Airway epithelial cell (primary cell): ENCODE measurements around the gene OR4C46. TPM values are rescaled to one million over a fixed set of nuclear protein-coding genes. Genes with fewer than 3 reads are reported as not detected.

Experiments
- total RNA-seq: library from RNA; depleted of rRNA; stranded (reverse); fragments of >200 nt; gene quantifications from 2 replicates; pipeline ENCODE4 v1.2.3, GENCODE V29; 2015

The OR4C46 gene
- not detected in 2 replicates for total RNA-seq

DNA sequence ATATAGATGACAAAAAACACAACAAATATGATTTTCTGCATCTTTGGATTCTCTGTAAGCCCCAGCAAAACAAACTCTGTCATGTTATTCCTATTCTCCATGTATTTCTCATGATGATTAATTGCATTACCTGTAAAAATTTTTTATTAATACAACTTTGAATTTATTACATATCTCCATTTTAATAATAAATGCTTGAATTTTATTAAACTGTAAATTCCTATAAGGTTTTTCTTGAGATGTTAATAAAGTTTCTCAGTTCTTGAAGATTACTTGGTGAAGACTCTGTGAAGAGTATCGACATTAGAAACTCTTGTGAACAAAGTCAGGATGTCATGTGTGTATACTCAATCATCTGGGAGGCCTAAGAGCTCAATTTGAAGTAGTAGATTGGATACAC is at the start of gene OR4C46:
Gene OR4C46, minus strand, starts transcription at position 101 of the 400 bp plus-strand sequence. Its CDS starts 0 bp downstream, at position 101.

Other genes starting within 250 kb of the OR4C46 start
- not detected in 2 replicates for gene OR4A5, start 102.8 kb upstream of the OR4C46 start, total RNA-seq